ENCODE results near the gene EVL. TPM values are rescaled to one million over a fixed set of nuclear protein-coding genes. Genes with fewer than 3 reads are reported as not detected.
A peak's percentile ranks its signal among the peaks of the same experiment; 100 is the strongest.

EVL gene, protein sequence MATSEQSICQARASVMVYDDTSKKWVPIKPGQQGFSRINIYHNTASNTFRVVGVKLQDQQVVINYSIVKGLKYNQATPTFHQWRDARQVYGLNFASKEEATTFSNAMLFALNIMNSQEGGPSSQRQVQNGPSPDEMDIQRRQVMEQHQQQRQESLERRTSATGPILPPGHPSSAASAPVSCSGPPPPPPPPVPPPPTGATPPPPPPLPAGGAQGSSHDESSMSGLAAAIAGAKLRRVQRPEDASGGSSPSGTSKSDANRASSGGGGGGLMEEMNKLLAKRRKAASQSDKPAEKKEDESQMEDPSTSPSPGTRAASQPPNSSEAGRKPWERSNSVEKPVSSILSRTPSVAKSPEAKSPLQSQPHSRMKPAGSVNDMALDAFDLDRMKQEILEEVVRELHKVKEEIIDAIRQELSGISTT
- total RNA-seq (12.8 and 23.5 TPM in 2 replicates), polyA plus RNA-seq (28.1 and 39.7 TPM in 2 replicates), polyA minus RNA-seq (ENCODE audit: low replicate concordance) (21.0 and 41.4 TPM in 2 replicates)
- polyA plus RNA-seq (2012): 31.9 and 38.0 TPM in 2 replicates

DNA sequence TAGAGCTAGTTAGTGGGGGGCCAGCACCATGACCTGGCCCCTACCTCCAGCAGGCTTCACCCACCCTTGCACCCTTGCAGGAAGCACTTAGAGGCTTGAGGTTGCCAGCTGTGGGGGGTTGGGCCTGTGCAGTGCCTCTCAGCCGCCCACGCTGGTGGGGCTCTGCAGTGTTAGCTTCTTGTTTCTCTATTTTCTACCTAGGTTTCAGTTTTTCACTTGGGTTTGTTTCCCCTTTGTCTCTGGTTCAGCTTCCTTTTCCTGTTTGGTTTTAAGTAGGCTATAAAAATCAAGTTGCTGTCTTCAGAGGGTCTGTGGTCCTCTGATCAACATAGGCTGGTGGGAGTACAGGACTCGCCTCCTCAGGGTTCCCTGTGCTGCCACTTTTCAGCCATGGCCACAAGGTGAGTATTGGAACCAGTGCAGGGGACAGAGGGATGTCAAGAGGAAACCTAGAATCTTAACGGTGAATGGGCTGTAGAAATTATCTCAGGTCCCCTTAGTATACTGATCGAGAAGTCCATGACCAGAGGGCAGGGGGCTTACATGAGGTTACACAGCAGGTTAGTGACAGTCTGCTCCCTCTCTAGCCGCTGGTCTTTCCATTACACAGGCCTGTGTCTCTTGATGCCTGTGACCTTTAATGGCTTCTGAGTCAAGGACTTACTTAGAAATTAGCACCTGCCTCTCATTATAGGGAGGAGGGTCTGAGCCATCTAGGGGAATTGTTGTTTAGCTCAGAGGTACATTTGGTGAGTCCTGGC lies at the start of gene EVL:
TSS of gene EVL (plus strand) at position 312 of the 761 bp plus-strand sequence. CDS start at position 391, 79 bp downstream.
- no peak for DNase-seq (ENCODE audit: low read depth in 2 of 2)
- Histone ChIP-seq H3K9ac (ENCODE audit: insufficient read depth, low read length) (no peak within 1 kb of the TSS), H3K27me3 (ENCODE audit: control insufficient read depth, insufficient read depth, low read length) (no peaks in the 10 kb centered on the region), H3K9me3 (ENCODE audit: control insufficient read depth, insufficient read depth, low read depth, low read length) (no peaks in the 10 kb centered on the region), H3K4me3 (replicated peaks in 1 of 4; ENCODE audit: control extremely low read depth in 1 of 4, insufficient read depth in 1 of 4, low read depth in 3 of 4, low read length in 4 of 4) (no peak within 1 kb of the TSS), H3K79me2 (ENCODE audit: control insufficient read depth, insufficient read depth, low read length) (no peaks in the 10 kb centered on the region), H3K27ac (ENCODE audit: insufficient read depth, low read length) (no peak within 1 kb of the TSS), H3K4me1 (ENCODE audit: control insufficient read depth, extremely low read depth, insufficient read depth, low read length) (peaks cover 2% of the 10 kb centered on the region), H4K20me1 (ENCODE audit: control insufficient read depth, extremely low read depth, insufficient read depth, low read length) (no peaks in the 10 kb centered on the region), H3K4me2 (ENCODE audit: extremely low read depth, insufficient read depth, low read length) (no peak within 1 kb of the TSS), H2AFZ (ENCODE audit: low read length) (no peak within 1 kb of the TSS), H3K36me3 (ENCODE audit: control insufficient read depth, insufficient read depth, low read length) (no peaks in the 10 kb centered on the region)
- no peak for TF ChIP-seq EZH2 (IDR thresholded peaks at IDR 0.05; ENCODE audit: low read length, missing control alignments)
- TF ChIP-seq, protein P1, sequence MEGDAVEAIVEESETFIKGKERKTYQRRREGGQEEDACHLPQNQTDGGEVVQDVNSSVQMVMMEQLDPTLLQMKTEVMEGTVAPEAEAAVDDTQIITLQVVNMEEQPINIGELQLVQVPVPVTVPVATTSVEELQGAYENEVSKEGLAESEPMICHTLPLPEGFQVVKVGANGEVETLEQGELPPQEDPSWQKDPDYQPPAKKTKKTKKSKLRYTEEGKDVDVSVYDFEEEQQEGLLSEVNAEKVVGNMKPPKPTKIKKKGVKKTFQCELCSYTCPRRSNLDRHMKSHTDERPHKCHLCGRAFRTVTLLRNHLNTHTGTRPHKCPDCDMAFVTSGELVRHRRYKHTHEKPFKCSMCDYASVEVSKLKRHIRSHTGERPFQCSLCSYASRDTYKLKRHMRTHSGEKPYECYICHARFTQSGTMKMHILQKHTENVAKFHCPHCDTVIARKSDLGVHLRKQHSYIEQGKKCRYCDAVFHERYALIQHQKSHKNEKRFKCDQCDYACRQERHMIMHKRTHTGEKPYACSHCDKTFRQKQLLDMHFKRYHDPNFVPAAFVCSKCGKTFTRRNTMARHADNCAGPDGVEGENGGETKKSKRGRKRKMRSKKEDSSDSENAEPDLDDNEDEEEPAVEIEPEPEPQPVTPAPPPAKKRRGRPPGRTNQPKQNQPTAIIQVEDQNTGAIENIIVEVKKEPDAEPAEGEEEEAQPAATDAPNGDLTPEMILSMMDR (conservative IDR thresholded peaks at IDR 0.05 in 1 of 2, IDR thresholded peaks at IDR 0.05 in 1 of 2; ENCODE audit: low read depth in 1 of 2, low read length in 2 of 2): no peak

DNA sequence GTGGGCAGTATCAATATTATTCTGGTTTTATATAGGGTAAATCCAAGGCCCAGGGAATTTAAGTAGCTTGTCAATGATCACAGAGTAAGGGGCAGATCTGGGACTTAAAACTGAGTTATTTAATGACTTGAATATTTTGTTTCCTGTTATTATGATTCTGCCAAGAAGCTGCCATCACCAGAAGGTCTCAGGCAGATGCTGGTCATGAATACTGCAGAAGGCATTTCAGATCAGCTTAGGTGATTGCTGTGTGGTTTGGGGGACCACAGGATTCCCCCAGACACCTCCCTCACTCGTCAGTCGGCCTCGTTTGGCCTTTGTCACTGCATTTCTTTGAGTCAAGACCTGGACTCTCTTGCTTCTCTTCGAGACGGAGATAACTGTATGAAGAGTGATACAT lies 47.7 kb upstream of the EVL start:
- H3K4me3 ChIP-seq (replicated peaks in 1 of 4; ENCODE audit: control extremely low read depth in 1 of 4, insufficient read depth in 1 of 4, low read depth in 3 of 4, low read length in 4 of 4): no peak overlapping the region
- H3K27me3 ChIP-seq (ENCODE audit: control insufficient read depth, insufficient read depth, low read length): no peaks in the 10 kb centered on the region
- H3K27ac ChIP-seq (ENCODE audit: insufficient read depth, low read length): peak overlapping the region; percentile 78
- H3K9me3 ChIP-seq (ENCODE audit: control insufficient read depth, insufficient read depth, low read depth, low read length): no peaks in the 10 kb centered on the region
- H3K36me3 ChIP-seq (ENCODE audit: control insufficient read depth, insufficient read depth, low read length): no peaks in the 10 kb centered on the region
- peaks cover 37% of the 10 kb centered on the region for H3K4me1 ChIP-seq (ENCODE audit: control insufficient read depth, extremely low read depth, insufficient read depth, low read length)
- no peaks in the 10 kb centered on the region for H4K20me1 ChIP-seq (ENCODE audit: control insufficient read depth, extremely low read depth, insufficient read depth, low read length)
- peak; percentile 76 to 89 for DNase-seq (ENCODE audit: low read depth in 2 of 2)
- no peak overlapping the region for H3K9ac ChIP-seq (ENCODE audit: insufficient read depth, low read length)
- peaks cover 2% of the 10 kb centered on the region for H3K79me2 ChIP-seq (ENCODE audit: control insufficient read depth, insufficient read depth, low read length)
- H3K4me2 ChIP-seq (ENCODE audit: extremely low read depth, insufficient read depth, low read length): peak overlapping the region; percentile 48
- H2AFZ ChIP-seq (ENCODE audit: low read length): no peak overlapping the region
- no peak for TF ChIP-seq EZH2 (IDR thresholded peaks at IDR 0.05; ENCODE audit: low read length, missing control alignments)
- TF ChIP-seq, protein P1 (conservative IDR thresholded peaks at IDR 0.05 in 1 of 2, IDR thresholded peaks at IDR 0.05 in 1 of 2; ENCODE audit: low read depth in 1 of 2, low read length in 2 of 2): no peak

DNA sequence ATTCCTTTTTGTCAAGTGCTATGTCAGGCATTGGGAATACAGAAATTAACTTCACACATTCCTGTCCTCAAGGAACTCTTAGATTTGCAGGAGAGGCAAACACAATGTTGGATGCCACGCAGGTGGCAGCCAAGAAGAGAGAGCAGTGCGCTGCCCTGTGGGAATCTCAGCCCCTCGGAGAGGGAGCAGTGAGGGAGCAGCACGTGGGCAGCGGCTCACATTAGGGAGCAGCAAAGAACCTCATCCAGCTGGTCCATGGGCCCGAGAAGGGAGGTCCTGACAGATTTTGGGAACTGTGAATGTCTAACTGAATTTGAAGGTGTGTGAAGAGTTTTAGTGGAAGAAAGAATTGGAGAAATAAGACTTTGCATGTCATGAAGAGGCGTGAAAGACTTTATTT lies 47.2 kb upstream of the EVL start:
- H3K27me3 ChIP-seq (ENCODE audit: control insufficient read depth, insufficient read depth, low read length): no peaks in the 10 kb centered on the region
- H2AFZ ChIP-seq (ENCODE audit: low read length): no peak overlapping the region
- H3K9me3 ChIP-seq (ENCODE audit: control insufficient read depth, insufficient read depth, low read depth, low read length): no peaks in the 10 kb centered on the region
- DNase-seq (ENCODE audit: low read depth in 2 of 2): no peak
- peak overlapping the region; percentile 48 for H3K4me2 ChIP-seq (ENCODE audit: extremely low read depth, insufficient read depth, low read length)
- TF ChIP-seq, protein P1 (conservative IDR thresholded peaks at IDR 0.05 in 1 of 2, IDR thresholded peaks at IDR 0.05 in 1 of 2; ENCODE audit: low read depth in 1 of 2, low read length in 2 of 2): no peak
- TF ChIP-seq EZH2 (IDR thresholded peaks at IDR 0.05; ENCODE audit: low read length, missing control alignments): no peak
- no peak overlapping the region for H3K9ac ChIP-seq (ENCODE audit: insufficient read depth, low read length)
- H3K36me3 ChIP-seq (ENCODE audit: control insufficient read depth, insufficient read depth, low read length): no peaks in the 10 kb centered on the region
- H3K4me3 ChIP-seq (replicated peaks in 1 of 4; ENCODE audit: control extremely low read depth in 1 of 4, insufficient read depth in 1 of 4, low read depth in 3 of 4, low read length in 4 of 4): no peak overlapping the region
- H4K20me1 ChIP-seq (ENCODE audit: control insufficient read depth, extremely low read depth, insufficient read depth, low read length): no peaks in the 10 kb centered on the region
- H3K79me2 ChIP-seq (ENCODE audit: control insufficient read depth, insufficient read depth, low read length): peaks cover 2% of the 10 kb centered on the region
- H3K27ac ChIP-seq (ENCODE audit: insufficient read depth, low read length): peak overlapping the region; percentile 78
- peaks cover 37% of the 10 kb centered on the region for H3K4me1 ChIP-seq (ENCODE audit: control insufficient read depth, extremely low read depth, insufficient read depth, low read length)

Measured in fibroblast of lung (primary cell).